ENCODE data around the gene PRR27. TPM values are rescaled to one million over a fixed set of nuclear protein-coding genes. Genes with fewer than 3 reads are reported as not detected.

PRR27 gene
- polyA plus RNA-seq, 1 donor from 2014 or later = not detected

- Histone ChIP-seq H3K9ac (ENCODE audit: low read length) (no peak overlapping the region), H2AFZ (ENCODE audit: low read depth, low read length) (no peak overlapping the region), H3K4me2 (ENCODE audit: low read length) (no peak overlapping the region), H3K9me2 (ENCODE audit: insufficient read depth, low read length) (no peaks in the 10 kb centered on the region), H3K27me3 (ENCODE audit: insufficient read depth, low read depth, low read length) (no peaks in the 10 kb centered on the region), H3K27ac (ENCODE audit: low read length) (no peak overlapping the region), H3K36me3 (ENCODE audit: insufficient read depth, low read length) (no peaks in the 10 kb centered on the region), H3F3A (ENCODE audit: insufficient read depth, low read length, poor library complexity, severe bottlenecking) (no peaks in the 10 kb centered on the region), H3K9me3 (ENCODE audit: low read length) (no peaks in the 10 kb centered on the region), H4K20me1 (ENCODE audit: insufficient read depth) (no peaks in the 10 kb centered on the region), H3K4me3 (ENCODE audit: low read length) (no peak overlapping the region), H3K79me2 (replicated peaks; ENCODE audit: insufficient read depth, low read length) (no peaks in the 10 kb centered on the region)
- no peak for TF ChIP-seq MXI1 (conservative IDR thresholded peaks at IDR 0.05; ENCODE audit: poor library complexity, severe bottlenecking)
- TF ChIP-seq POLR2AphosphoS5 (IDR thresholded peaks at IDR 0.05) = no peak
- no peak for TF ChIP-seq CTCF (IDR thresholded peaks at IDR 0.05; ENCODE audit: poor library complexity, severe bottlenecking)
- TF ChIP-seq EZH2 (IDR thresholded peaks at IDR 0.05; ENCODE audit: borderline replicate concordance, insufficient read depth, low read length, poor library complexity, severe bottlenecking) = no peak
- TF ChIP-seq EP300 (conservative IDR thresholded peaks at IDR 0.05; ENCODE audit: poor library complexity, severe bottlenecking) = no peak
- no peak for TF ChIP-seq REST (IDR thresholded peaks at IDR 0.05; ENCODE audit: borderline replicate concordance)
- no peak for TF ChIP-seq RAD21 (conservative IDR thresholded peaks at IDR 0.05)
- no peak for TF ChIP-seq TAF1 (IDR thresholded peaks at IDR 0.05; ENCODE audit: low read depth)
- no peak for TF ChIP-seq SMC3 (conservative IDR thresholded peaks at IDR 0.05; ENCODE audit: poor library complexity)
Measured at GRCh38 chr4:70138751-70139150, 15.3 kb upstream of the PRR27 start.

- TF ChIP-seq EP300 (conservative IDR thresholded peaks at IDR 0.05; ENCODE audit: poor library complexity, severe bottlenecking) (peak; percentile 37), RAD21 (conservative IDR thresholded peaks at IDR 0.05) (no peak)
- no peaks in the 10 kb centered on the region for H3K79me2 ChIP-seq (replicated peaks; ENCODE audit: insufficient read depth, low read length)
- no peak overlapping the region for H3K4me2 ChIP-seq (ENCODE audit: low read length)
- no peak overlapping the region for H2AFZ ChIP-seq (ENCODE audit: low read depth, low read length)
- H3K4me3 ChIP-seq (ENCODE audit: low read length) = no peak overlapping the region
- no peak overlapping the region for H3K9ac ChIP-seq (ENCODE audit: low read length)
- peak overlapping the region; percentile 25 for H3K27ac ChIP-seq (ENCODE audit: low read length)
- no peaks in the 10 kb centered on the region for H3K9me2 ChIP-seq (ENCODE audit: insufficient read depth, low read length)
- no peaks in the 10 kb centered on the region for H3F3A ChIP-seq (ENCODE audit: insufficient read depth, low read length, poor library complexity, severe bottlenecking)
- H4K20me1 ChIP-seq (ENCODE audit: insufficient read depth) = no peaks in the 10 kb centered on the region
- H3K9me3 ChIP-seq (ENCODE audit: low read length) = no peaks in the 10 kb centered on the region
- H3K36me3 ChIP-seq (ENCODE audit: insufficient read depth, low read length) = no peaks in the 10 kb centered on the region
- H3K27me3 ChIP-seq (ENCODE audit: insufficient read depth, low read depth, low read length) = no peaks in the 10 kb centered on the region
Measured at GRCh38 chr4:70151271-70151670, 2.8 kb upstream of the PRR27 start.

- no peak overlapping the region for H3K4me2 ChIP-seq (ENCODE audit: low read length)
- no peak overlapping the region for H3K9ac ChIP-seq (ENCODE audit: low read length)
- no peak overlapping the region for H2AFZ ChIP-seq (ENCODE audit: low read depth, low read length)
- no peaks in the 10 kb centered on the region for H3K36me3 ChIP-seq (ENCODE audit: insufficient read depth, low read length)
- H3K27ac ChIP-seq (ENCODE audit: low read length) = no peak overlapping the region
- no peaks in the 10 kb centered on the region for H3K9me2 ChIP-seq (ENCODE audit: insufficient read depth, low read length)
- no peaks in the 10 kb centered on the region for H3F3A ChIP-seq (ENCODE audit: insufficient read depth, low read length, poor library complexity, severe bottlenecking)
- no peaks in the 10 kb centered on the region for H3K27me3 ChIP-seq (ENCODE audit: insufficient read depth, low read depth, low read length)
- no peak overlapping the region for H3K4me3 ChIP-seq (ENCODE audit: low read length)
- TF ChIP-seq TAF1 (IDR thresholded peaks at IDR 0.05; ENCODE audit: low read depth) (no peak), POLR2AphosphoS5 (IDR thresholded peaks at IDR 0.05) (no peak)
- H3K79me2 ChIP-seq (replicated peaks; ENCODE audit: insufficient read depth, low read length) = no peaks in the 10 kb centered on the region
- H3K9me3 ChIP-seq (ENCODE audit: low read length) = no peaks in the 10 kb centered on the region
- no peaks in the 10 kb centered on the region for H4K20me1 ChIP-seq (ENCODE audit: insufficient read depth)
Measured at GRCh38 chr4:70152088-70152487, 1.9 kb upstream of the PRR27 start.
